SIG-M5 (cell line): Measurements from ENCODE around the gene PRKAR2B.
"Not testable (repeated sequence)": the region's sequence is repeated elsewhere in the genome, so short reads cannot be mapped to it uniquely, and the experiment has no call there.

Experiments
- DNase-seq: peaks from one replicate; lab custom pipeline; 2025; lab: John Stamatoyannopoulos, UW

PRKAR2B gene

DNA sequence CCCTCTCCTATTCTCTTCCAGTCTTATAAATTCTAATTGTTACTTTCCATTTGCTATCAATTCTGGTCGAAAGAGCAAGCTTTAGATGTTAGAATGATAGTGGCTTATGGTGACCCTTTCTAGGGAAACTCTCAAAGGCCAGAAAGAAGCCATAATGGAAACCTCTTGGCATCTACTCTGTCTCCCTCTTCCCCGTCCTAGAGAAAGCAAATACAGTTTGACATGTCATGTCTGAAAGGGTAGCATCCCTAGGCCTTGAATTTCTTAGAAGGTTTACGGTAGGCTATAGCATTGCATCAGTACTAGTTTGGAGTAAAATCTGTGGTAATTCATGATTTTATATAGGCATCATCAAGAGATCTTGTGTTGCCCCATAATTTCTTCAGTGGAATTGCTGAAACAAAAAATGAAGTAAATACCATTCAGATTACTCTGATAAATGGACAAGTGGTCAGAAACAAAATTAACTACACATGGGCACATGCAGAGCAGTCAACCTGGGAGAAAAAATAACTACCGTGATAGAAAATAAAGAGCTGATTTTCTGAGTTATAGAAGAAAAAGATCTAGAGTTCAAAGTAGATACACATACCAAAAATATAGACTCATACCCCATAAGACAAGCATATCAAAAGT is 4.4 kb downstream of the PRKAR2B start:
- DNase-seq, result no peak

DNA sequence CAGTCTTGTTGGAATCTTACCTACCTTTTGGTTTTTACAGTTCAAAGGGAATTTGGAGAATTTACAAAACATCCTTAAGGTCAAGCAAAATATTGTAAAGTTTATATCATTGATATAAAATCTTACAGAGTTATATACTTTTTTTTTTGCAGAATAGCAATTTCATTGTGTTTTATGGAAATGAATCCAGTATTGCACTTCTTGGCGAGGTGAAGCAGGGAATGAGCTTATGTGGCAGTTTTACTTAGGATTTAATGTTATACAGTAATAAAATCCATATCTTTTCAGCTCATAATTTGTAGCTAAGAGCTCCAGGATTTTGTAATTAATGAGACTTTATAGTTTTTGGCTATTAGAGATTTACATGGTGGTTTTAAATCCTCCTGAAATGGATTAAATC is 5.0 kb downstream of the PRKAR2B start:
- DNase-seq, result no peak

DNA sequence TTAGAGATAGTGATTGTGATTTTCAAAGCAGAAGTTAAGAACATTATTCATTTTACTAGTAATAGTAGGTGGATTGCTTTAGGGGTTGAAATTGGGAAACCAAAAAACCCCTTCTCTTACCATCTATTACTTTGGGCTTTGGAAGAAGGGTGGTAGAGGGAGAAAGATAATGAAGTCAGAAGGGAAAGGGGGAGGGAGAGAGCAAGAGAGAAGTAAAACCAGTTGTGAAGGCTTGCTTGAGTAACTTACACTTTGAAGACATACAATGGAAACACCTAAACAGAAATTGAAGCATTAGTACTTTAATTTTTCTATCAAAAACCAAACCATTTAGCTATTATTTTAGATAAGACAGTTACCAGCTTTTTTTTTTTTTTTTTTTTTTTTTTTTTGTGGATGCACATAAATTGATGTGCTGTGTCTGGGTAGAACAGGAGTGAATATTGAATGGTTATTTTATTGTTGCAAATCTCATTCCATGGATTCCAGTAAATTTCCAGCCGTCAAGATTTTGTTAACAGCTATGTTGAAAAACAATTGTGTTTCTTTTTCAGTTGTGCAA is 5.5 kb downstream of the PRKAR2B start:
- no peak for DNase-seq

DNA sequence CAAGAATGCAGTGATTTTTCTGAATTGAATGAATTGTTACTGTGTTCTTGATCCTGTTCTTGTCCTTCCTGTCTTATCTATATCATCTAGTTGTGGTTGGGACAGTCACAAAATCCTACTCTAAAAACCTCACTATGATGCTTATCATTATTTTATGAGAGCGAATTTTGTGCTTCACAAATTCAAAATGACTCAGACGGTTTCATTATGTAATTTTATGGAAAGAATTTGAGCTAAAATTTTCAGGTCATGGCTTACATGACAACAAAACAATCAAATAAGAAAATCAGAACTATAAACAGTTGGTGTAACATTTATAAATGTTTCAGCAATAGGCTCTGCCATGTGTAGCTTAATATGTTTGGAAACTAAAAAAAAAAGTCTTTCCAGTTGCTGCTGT is 6.9 kb downstream of the PRKAR2B start:
- no peak for DNase-seq

DNA sequence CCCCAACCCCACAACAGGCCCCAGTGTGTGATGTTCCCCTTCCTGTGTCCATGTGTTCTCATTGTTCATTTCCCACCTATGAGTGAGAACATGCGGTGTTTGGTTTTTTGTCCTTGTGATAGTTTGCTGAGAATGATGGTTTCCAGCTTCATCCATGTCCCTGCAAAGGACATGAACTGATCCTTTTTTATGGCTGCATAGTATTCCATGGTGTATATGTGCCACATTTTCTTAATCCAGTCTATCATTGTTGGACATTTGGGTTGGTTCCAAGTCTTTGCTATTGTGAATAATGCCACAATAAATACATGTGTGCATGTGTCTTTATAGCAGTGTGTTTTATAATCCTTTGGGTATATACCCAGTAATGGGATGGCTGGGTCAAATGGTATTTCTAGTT is 10.5 kb downstream of the PRKAR2B start:
- not testable (repeated sequence) for DNase-seq

DNA sequence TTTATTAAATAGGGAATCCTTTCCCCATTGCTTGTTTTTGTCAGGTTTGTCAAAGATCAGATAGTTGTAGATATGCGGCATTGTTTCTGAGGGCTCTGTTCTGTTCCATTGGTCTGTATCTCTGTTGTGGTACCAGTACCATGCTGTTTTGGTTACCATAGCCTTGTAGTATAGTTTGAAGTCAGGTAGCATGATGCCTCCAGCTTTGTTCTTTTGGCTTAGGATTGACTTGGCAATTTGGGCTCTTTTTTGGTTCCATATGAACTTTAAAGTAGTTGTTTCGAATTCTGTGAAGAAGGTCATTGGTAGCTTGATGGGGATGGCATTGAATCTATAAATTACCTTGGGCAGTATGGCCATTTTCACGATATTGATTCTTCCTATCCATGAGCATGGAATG is 11.6 kb downstream of the PRKAR2B start:
- not testable (repeated sequence) for DNase-seq

DNA sequence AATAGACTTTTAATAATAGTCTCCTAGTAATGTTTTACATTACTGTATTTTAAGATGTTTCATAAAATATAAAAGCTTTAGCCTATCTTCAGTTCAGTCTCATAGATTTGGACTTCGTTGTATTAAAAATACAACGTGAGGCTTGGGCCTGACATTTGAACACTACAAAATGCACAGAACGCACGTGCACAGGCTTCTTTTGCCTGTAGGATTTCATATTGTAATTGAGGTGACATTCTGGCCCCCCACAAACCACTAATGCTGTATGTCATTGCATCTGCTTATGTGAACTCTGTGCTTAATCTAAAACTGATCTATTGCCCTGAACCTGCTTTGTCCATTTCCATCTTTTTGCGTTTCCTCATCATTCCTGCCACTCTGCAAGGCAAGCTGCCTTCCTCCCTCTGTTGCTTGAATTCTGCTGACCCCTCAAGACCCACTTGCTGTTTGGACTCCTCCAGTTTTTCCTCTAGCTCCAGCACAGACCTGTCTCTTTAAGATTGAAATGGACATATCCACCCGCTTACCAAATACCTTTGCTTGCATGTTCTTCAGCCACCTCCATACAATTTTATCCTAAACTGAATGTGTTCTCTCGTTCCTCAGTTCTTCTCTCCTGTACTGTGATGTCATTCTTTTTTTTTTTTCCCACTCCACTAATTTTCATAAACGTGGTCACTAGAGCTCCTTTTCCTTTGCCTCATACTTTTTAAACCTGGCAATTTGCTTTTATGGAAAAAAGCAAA is 12.4 kb downstream of the PRKAR2B start:
- DNase-seq, result no peak

DNA sequence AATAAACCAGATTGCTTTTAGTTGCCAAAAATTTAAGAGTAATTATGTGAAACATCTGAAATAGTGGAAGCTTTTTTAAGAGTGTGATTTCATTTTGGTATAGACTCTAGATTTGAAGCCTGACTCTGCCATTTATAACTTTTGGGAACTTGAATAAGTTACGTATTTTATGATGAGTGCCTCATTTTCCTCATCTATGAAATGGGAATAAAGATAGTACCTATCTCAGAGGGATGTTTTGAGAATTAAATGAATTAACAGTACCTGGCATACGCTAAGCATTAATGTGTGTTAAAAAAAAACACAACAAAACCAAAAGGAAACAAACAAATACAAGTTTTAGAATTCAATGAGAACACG is 12.9 kb downstream of the PRKAR2B start:
- no peak for DNase-seq

DNA sequence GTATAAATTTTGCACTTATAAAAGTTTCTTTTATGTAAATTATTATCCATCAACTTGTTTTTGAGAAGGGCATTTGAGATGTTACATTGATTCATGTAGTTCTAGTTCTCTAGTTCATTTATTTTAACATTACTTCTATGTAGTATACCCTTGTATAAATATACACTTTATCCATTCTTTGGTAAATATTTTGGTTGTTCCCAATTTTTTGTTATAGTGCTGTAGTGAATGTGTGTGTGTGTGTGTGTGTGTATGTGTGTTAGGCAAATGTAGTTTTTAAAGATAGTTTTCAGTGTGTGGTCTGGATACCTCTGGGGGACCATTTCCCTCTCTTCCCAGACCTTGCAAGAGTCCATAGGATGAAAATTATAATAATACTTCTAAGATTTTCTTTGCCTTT is 15.0 kb downstream of the PRKAR2B start:
- no peak for DNase-seq

DNA sequence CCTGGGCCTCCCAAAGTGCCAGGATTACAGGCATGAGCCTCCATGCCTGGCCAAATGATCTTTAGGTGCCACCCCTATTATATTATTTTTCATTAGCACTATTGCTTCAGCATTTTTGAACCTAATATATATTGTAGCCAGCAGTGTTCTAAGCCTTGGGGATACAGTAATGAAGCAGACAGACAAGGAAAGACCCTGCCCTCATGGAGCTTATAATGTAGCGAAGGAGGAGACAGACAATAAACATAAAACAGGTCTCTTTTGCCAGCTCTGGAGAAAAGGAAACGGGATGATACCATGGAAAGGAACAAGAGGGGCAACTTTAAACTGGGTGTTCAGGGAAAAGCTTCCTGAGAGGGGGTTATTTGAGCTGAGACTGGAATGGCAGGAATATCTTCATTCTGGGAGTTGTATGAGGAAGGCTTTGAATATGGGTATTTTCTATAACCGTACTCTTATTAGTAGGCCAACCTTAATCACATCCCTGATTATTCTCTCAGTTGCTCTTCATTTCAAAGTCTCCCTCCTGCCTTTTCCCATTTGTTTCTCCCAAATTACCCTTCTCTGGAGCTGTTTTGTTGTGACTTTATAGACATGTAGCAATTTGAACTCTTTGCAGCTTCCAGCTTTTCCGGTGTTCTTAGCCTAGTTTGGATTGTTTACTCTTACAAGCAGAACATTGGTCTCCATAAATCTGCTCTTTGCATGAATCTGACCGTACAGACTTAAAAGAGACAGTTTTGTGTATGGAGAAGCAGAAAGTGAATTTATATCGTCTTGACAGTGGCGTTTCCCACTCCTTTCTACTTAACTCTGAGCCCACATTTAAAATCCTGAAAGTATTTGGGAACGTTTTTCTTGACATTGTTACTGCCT is 19.0 kb downstream of the PRKAR2B start:
- no peak for DNase-seq

DNA sequence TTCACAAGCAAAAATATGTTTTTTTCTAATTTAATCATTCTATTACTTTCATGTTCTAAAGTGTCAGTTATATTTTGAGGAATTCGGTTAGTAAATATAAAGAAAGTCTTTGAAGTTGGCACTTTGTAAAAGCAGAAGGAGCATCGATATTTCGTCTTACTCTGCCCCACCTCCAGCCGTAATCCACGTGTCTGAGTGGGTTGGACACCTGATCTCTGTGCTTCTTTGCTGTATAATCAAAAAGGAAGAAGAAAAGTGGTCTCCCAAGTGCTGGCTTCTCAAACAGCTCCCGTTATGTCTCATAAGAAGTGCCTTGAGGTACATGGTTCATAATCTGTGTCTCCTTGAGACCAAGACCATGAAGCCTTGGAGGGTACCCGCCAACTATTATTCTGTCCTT is 19.8 kb downstream of the PRKAR2B start:
- DNase-seq, result no peak

DNA sequence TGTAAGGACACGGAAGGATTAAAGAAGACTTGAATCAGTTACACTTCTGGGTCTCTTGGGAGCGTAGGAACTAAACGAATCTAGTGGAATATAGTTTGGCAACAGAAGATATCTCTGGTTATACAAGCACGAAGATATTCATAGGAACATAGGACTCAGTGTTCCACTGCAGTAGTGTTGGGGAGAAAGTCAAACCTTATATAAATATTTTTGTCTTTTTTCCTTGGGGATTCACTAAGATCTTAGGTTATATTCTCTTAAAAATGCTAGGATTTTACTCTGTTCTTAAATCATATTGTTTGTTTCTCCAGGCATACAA is 21.4 kb downstream of the PRKAR2B start:
- DNase-seq, result no peak

DNA sequence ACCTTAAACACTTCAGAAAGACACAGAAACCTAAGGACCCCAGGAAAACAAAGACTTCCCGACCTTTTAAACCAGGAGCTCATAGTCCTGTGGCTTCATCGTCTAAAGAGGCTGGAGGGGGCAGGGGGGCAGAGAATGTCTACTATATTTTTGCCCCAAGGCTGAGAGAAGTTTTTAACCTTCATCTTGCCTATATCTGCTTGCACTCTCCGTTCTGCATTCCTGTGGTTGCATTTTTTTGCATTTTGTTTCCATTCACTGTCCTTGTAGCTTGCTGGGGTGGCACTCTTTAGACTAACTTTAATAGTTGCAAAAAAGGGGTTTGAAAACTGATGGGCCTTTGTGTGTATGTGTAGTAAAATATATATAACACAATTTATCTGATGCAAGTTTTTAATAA is 23.7 kb downstream of the PRKAR2B start:
- no peak for DNase-seq

DNA sequence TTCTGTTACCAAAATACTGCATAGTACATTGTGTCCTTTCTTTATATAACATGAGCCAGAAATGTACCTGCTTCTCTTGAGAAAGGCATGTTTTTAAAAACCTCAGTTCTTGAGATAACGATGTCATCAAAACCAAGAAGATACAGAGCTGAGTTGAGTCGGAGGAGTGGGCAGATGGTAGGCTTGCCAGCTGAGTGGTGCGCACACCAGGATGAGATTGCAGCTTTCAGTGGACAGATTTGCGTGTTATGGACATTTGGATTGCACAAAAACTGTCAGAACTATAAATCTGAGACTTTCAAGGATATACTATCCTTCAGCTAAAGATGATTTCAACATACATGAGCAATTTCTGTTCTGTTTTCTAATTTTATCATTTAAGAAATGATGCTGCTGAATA is 25.0 kb downstream of the PRKAR2B start:
- no peak for DNase-seq

DNA sequence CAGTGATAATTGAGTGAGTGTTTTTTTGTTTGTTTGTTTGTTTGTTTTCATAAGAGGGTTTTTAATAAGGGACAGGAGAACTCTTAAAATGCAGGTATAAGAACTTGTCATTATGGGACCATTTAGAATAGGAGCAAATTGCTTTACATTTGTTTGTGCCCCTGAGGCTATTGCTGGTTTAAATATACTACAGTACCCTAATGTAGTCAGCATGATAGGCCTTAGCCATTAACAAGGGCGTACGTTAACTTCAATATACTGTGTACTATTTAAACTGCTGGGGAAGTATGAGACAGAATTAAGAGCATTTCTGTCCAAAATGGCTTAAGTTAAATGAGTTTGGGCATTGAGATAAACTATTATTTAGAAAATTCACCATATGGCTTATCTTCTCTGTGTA is 26.2 kb downstream of the PRKAR2B start:
- DNase-seq, result no peak

DNA sequence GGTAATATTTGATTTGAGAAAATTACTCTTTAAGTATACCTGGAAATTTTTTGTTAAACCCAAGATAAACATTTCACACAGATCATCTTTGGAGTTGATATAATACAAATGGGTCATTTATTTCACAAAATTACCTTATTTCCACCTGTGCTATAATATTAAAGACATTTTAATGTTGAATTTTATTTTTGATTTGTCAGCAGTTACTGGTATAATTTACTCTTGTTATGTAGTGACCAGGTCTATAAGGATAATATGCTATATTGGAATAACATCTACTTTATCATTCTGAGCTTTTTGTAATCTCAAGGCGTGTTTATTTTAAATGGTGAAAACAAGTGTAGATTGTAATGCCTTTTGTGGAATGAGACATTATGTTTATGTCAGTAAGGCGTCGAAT is 26.6 kb downstream of the PRKAR2B start:
- no peak for DNase-seq

DNA sequence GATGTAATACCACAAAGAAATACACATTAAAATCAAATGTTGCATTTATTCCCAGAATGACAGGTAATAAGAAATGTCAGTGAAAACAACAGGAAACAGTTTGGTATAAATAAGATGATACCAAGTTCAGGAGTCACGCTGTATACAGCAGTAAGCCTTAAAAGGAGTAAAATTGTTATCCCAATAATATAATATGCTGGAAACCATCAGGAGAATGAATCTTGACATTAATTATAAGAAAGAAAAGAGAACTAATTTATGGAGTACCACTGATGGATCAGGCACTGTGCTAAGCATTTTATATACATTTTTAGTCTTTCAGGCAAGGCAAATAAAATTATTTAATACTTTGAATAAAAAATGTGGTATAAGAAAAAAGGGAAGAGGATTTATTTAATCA is 27.6 kb downstream of the PRKAR2B start:
- DNase-seq, result no peak

DNA sequence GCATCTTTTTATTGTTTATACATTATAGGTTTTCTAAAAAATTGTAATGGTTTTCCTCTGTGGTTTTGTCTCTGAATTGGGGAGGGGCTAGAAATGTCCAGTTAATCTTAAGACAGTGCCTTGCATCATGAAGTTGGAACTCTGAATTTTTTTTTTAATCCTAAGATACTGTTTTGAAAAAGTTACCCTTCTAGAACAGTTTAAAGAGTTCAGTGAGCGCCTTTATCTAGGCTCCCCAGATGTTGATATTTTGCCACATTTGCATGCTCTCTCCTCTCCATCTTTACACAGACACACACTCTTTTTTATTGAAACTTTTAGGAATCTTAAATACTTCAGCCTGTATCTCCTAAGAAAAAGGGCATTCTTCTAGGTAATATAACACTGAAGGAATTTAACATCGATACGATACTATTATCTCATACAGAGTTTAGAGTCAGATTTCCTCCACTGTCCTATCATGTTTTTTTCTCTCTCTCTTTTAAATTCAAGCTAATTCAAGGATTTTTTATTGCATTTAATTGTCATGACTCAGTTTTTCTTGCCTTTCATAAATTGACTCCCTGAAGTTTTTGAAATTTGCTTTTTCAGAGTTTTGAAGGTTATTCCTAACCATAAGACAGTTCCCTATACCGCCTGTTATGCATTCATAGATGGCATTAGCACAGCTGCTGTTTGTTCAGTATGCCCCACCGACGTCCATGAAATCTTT is 31.5 kb downstream of the PRKAR2B start:
- DNase-seq, result no peak

DNA sequence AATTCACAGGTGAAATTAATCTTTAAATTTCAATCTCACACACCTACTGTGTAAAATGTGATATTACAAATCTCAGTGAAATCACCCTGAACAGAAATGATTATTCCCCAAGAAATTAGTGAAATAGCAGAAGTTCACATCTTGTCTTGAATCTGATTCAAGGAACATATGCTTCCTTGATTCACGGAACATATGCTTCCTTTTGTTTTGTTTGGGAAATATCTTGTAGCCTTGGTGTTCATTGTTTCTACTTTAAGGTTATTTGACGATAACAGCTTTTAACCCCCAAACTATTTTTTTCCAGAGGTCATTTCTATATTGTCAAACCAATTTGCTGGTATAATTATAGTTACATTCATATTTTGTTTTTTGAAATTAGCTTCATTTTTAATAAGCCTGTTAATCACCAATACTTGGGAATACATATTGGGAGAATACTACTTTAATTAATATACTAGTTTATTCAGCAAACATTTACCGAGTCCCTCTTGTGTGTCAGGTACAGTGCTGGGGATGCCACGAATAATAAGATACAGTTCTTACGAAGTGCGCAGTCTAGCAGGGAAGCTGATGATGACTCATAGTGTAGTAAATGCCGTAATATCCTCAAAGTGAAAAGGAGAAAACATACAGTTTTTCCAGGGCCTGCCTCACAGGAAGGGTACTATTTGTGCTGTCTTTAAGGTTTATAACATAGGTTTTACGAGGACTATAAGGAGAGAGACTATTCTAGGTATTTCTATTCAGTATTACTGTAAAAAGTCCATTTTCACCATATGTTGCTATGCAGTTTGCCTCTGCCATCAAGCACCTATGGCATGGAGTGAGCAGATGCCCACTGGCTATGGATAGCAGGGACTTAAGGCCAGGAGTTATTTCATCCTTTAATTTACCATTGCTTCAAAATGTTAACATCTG is 32.5 kb downstream of the PRKAR2B start:
- DNase-seq, result no peak

DNA sequence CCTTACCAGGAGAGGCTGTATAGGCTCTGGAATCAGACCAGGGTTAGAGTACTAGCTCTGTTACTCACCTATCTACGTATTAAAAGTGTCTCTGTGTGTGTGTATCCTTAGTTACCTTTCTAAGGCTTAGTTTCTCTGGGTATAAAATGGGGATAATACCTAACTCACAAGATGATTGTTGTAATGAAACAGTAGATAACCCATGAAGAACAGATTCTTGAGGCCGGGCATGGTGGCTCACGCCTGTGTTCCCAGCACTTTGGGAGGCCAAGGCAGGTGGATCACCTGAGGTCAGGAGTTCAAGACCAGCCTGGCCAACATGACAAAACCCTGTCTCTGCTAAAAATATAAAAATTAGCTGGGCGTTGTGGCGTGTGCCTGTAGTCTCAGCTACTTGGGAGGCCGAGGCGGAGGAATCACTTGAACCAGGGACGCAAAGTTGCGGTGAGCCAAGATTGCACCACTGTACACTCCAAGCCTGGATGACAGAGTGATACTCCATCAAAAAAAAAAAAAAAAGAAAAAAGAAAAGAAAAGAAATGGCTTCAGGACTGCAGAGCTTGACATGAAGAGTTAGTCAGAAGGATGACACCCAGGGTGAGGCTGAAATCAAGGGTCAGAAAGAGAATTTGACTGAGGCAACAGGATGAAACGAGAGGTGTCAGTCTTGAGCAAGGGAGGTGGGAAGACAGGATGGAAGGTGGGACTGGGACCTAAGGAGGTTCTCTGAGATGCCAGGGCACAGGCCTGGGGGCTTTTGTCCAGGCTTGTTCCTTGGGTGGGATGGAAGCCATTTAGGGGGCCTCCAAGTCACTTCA is 33.4 kb downstream of the PRKAR2B start:
- DNase-seq, result no peak
